ENCODE measurements around the gene RGS16. TPM values are rescaled to one million over a fixed set of nuclear protein-coding genes. Genes with fewer than 3 reads are reported as not detected.

The RGS16 gene
- total and polyA plus RNA-seq, 9 of the 15 experiments (the other 6 are each of a cell fraction or from before 2014, with no cell fraction given): 0.07 to 0.55 (median 0.36) TPM

GRCh38 chr1:182641561-182641960, 37.4 kb upstream of the RGS16 start (continued):
- no peak for TF ChIP-seq CTBP1 (IDR thresholded peaks at IDR 0.05; ENCODE audit: borderline replicate concordance)
- no peak for TF ChIP-seq ELF4 (CRISPR knock-in tag; IDR thresholded peaks at IDR 0.05)
- TF ChIP-seq MGA (IDR thresholded peaks at IDR 0.05): no peak
- no peak for TF ChIP-seq TEAD4 (IDR thresholded peaks at IDR 0.05; ENCODE audit: low read length)
- no peak for TF ChIP-seq TEAD4 (CRISPR knock-in tag; IDR thresholded peaks at IDR 0.05; ENCODE audit: borderline replicate concordance)
- no peak for TF ChIP-seq ARID4B (CRISPR knock-in tag; IDR thresholded peaks at IDR 0.05)
- TF ChIP-seq SREBF1 (IDR thresholded peaks at IDR 0.05; ENCODE audit: borderline replicate concordance, low read depth, low read length): no peak
- TF ChIP-seq ZNF398 (CRISPR knock-in tag; IDR thresholded peaks at IDR 0.05): no peak
- no peak for TF ChIP-seq DDX20 (tag; IDR thresholded peaks at IDR 0.05; ENCODE audit: low read depth)
- TF ChIP-seq TAF9B (IDR thresholded peaks at IDR 0.05; ENCODE audit: partially characterized antibody): no peak
- no peak for TF ChIP-seq ZNF134 (CRISPR knock-in tag; conservative IDR thresholded peaks at IDR 0.05)

All from K562 (cell line).